GM21737 (cell line): ENCODE data around the gene THAP2.

Experiments used
- ATAC-seq: cut with Tn5 transposase; IDR thresholded peaks from one replicate; pipeline ENCODE4 v1.9.1; 2021; ENCODE audit warnings: mild to moderate bottlenecking, moderate library complexity; ENCODE audit not compliant: unreplicated experiment

THAP2 gene

GRCh38 chr12:71663561-71664410 is at the start of gene THAP2, which contains the start of gene ZFC3H1:
Gene THAP2, plus strand, starts transcription at chr12:71664301. Its CDS starts 209 bp downstream, at chr12:71664510.
Gene ZFC3H1, minus strand, starts transcription at chr12:71663848. Its CDS starts 238 bp downstream, at chr12:71663610.
- peak; percentile 91 for ATAC-seq

DNA sequence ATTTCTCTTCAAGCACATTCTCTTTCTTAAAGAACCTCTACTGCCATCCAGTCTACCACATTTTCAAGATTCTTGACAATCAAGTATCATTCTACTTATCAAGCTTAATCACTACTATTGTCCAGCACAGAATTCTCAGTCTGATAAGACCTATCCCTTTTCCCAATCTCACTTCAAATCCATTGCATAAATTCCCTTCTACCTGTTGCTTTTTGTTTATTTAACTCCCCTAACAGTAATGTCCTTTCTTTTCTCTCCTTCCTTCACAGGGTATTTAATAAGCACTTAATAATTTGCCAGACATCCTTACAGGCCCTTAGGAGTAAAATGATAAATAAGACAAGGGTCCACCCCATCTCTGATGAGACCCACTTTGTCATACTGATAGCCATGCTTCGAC is 42.2 kb upstream of the THAP2 start:
- no peak for ATAC-seq

- no peak for ATAC-seq
Observed at GRCh38 chr12:71625476-71625875, 38.6 kb upstream of the THAP2 start.

- ATAC-seq = peak; percentile 73
Observed at GRCh38 chr12:71626098-71626497, 38.0 kb upstream of the THAP2 start.

GRCh38 chr12:71626768-71627167 is 37.3 kb upstream of the THAP2 start:
- ATAC-seq = no peak

DNA sequence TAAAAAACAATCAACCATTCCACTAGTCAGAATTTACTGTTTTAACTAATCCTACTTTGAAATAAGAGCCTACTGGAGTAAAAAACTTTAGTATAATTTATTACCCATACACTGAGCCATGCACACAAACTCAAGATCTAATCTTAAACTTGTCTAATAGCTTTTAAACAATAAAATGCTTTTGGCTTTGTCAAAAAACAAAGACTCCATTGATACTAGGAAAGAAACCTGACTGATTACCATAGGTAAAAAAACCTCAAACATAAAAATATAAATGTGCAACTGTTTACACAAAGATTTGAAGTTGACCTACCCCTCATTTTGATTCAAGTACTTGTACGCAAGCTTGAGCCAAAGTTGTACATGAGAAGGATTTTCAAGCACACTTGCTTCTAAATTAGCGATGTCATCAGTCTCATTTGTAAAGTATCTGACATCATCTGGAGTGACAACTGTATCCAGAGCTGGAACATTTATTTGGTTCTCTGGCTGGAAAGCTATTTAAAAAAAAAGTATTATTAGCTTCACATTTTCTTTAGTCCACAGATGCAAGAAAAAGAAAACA is 36.6 kb upstream of the THAP2 start:
- ATAC-seq = no peak

GRCh38 chr12:71636704-71637115 is 27.4 kb upstream of the THAP2 start:
- ATAC-seq = no peak

DNA sequence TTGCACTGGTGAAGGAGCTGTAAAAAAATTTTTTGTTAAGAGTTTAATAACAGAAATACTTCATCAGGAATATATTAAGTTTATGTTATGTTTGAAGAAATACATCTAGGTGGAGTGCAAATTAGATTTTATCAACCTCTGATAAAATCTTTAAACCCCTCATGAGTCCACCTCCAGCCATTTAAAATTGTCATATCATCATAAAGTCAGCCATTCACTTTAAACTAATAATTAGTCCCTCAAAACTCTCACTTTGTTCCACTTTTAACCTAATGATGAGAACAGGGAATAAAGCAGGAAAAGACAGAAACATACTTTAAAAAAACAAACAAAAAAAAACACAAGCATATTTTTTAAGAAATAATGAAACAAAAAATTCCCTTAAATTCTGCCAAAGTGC is 25.6 kb upstream of the THAP2 start:
- no peak for ATAC-seq

DNA sequence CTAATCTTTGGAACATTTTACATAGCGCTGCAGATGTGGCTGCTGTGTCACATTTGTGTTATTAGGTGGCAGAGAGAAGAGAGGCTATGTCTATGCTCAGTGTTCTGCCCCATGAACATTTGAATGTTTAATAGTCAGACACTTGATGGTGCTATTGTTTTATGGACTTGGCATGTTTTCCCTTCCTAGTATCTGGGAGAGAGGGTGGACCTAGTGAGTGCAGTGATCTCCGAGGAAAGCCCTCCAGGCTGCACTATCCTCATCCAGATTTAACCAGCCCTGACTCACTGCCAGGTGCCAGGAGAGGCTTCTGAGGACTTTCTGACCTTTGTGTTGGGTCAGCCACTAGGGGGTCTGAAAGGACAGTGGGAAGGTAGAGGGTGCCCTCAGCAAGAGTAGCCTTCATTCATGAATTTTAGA is 24.8 kb upstream of the THAP2 start:
- no peak for ATAC-seq

DNA sequence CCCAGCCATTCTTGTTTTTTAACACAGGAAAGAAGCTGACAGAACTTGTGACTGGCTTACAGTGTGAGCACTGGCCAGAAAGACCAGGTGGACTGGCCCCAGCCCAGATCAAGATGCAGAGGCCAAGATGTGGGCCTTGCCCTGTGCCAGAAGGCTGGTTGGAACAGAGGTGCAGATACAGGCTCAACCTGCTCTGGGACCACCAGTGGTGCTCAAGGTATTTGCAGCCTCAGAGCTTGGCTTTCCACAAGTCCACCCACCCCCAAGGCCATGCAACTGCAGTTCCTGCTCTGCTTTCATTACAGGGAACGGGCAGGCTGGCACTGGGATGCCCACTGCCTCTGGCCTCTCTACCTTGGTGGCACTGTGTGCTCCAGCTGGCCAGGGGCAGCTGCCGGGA is 23.8 kb upstream of the THAP2 start:
- no peak for ATAC-seq

- no peak for ATAC-seq
Observed at GRCh38 chr12:71641390-71641789, 22.7 kb upstream of the THAP2 start.

GRCh38 chr12:71642264-71642663 is 21.8 kb upstream of the THAP2 start:
- no peak for ATAC-seq

- ATAC-seq = no peak
Observed at GRCh38 chr12:71645268-71645667, 18.8 kb upstream of the THAP2 start.

DNA sequence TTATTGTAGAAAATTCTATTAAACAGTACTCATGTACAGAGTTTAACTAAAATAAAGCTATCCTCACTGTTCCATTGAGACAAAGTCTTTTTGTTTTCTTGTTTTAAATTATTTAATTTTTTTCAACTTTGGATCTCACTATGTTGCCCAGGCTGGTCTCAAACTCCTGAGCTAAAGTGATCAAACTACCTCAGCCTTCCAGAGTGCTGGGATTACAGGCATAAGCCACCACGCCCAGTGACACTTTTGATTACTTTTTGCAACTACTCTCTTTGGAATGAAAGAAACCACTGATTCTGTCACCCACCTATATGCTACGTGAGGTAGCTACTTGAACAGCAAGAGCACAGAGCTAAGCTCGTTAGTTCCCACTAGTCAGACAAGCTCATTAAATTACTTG is 17.6 kb upstream of the THAP2 start:
- ATAC-seq = no peak

DNA sequence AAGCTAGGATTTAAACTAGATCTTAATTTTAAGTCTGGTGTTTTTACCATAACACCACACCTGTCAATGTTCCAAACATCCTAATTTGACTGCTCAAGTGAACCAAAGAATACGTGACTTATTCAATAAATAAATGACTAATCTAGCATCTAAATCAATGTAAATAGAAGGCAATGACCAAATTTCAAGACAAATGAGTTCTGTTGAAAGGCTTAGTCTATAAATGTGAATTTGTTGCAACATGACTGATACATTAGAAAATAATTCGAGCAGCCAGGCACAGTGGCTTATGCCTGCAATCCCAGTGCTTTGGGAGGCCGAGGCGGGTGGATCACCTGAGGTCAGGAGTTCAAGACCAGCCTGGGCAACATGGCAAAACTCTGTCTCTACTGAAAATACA is 15.6 kb upstream of the THAP2 start:
- no peak for ATAC-seq

DNA sequence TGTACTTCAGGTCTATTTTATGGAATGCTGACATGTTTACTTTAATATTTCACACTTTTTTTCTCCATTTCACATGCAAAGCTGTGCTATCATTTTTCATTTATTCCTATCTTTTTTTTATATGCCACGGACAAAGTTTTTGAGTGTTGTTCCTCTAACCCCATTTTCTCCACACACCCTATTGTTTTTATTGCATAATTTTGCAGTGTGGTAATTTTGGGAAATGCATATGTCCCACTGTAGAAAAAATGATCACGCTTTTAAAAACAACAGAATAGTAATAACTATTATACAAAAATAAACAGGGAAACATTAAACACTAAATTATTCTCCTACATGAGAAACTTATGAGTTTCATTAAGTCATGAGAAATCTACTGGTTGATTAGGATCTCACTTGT is 14.7 kb upstream of the THAP2 start:
- ATAC-seq = no peak

GRCh38 chr12:71652656-71653055 is 11.4 kb upstream of the THAP2 start:
- no peak for ATAC-seq

DNA sequence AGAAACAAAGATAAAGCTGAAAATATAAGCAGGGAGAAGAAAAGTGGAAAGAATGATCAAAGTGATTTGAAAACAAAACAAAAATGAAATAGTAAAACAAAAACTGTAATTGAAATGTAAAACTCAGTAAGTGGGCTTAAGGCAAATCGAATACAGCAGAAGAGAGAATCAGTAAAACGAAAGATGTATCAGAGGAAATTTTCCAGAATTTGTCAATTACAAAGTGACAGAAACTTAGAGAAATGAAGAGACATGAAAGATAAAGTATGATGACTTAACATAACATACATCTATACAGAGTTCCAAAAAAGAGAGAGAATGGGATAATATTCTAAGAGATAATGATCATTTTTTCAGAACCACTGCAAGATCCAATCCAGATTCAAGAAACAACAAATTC is 11.0 kb upstream of the THAP2 start:
- ATAC-seq = no peak

DNA sequence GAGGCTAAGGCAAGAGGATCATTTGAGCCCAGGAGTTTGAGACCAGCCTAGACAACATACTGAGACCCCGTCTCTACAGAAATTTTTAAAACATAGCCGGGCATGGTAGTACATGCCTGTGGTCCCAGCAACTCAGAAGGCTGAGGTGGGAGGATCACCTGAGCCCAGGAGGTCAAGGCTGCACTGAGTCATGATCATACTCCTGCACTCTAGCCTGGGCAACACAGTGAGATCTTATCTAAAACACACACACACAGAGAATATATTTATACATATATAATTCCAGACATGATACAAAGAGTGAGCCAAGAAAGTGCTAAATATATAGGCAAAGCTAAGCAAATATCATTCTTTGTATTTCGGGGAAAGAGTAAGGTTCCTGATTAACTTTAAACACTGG is 9.9 kb upstream of the THAP2 start:
- no peak for ATAC-seq

- no peak for ATAC-seq
Observed at GRCh38 chr12:71655495-71655894, 8.6 kb upstream of the THAP2 start.

DNA sequence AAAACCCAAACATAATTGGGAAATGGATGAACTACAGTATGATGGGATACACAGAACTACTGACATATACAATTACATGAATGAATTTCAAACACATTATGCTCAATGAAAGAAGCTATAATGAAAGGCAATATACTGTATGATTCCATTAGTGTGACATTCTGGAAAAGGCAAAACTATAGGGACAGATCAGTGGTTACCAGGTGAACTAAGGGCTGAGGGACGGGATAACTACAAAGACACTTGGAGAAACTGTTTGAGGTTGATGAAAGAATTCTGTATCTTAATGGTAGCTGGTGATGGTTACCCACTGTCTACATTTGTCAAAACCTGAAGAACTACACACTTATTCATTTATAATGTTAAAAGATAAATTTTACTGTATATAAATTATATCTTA is 8.2 kb upstream of the THAP2 start:
- no peak for ATAC-seq

GRCh38 chr12:71656740-71657139 is 7.4 kb upstream of the THAP2 start:
- no peak for ATAC-seq
